Measurements from ENCODE around the gene PRELP. TPM values are rescaled to one million over a fixed set of nuclear protein-coding genes. Genes with fewer than 3 reads are reported as not detected.

PRELP gene
- total and polyA plus RNA-seq, 9 of the 15 experiments (the other 6 are each of a cell fraction or from before 2014, with no cell fraction given): 0.04 TPM; not detected in 8

DNA sequence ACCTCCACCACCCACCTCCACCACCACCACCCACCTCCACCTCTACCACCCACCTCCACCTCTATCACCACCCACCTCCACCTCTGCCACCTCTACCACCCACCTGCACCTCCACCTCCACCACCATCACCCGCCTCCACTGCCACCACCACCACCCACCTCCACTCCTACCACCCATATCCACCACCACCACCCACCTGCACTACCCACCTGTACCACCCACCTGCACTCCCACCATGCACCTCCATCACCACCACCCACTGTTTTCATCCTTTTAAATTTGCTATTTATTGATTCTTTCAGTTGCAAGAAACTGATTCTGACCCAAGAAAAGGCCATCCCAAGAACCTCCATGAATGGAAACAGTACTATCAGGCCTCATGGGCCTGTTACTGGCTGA is 24.7 kb downstream of the PRELP start:
- intact Hi-C loops (cut with micrococcal nuclease): loop anchor here (5.0 kb wide), 1 partner anchor 107 kb away; no protein-coding TSS in a partner anchor
- BruUV-seq (replicated peaks): no TSS peak

More for the DNA sequence above, 24.7 kb downstream of the PRELP start:
- no peak overlapping the region for H3K9ac ChIP-seq (ENCODE audit: insufficient read depth in 1 of 2, low read depth in 2 of 2, low read length in 2 of 2)
- POLR2A ChIA-PET: no interaction called here
- peaks cover 12% of the 10 kb centered on the region; the same call in 1 of the 2 replicates for H4K20me1 ChIP-seq (replicated peaks; ENCODE audit: control insufficient read depth, insufficient read depth, low read length)
- H3K9me3 ChIP-seq (replicated peaks; ENCODE audit: control insufficient read depth, insufficient read depth, low read depth, low read length): no peaks in the 10 kb centered on the region
- no peaks in the 10 kb centered on the region for H3K4me1 ChIP-seq (replicated peaks in 1 of 2; ENCODE audit: control insufficient read depth in 2 of 2, insufficient read depth in 2 of 2, low read length in 2 of 2)
- H3K79me2 ChIP-seq (ENCODE audit: control insufficient read depth, insufficient read depth, low read length): no peaks in the 10 kb centered on the region
- no peaks in the 10 kb centered on the region for H3K36me3 ChIP-seq (ENCODE audit: control insufficient read depth, insufficient read depth, low read length)
- ATAC-seq: no peak
- no peak overlapping the region for H3K4me2 ChIP-seq (ENCODE audit: insufficient read depth, low read length)
- CTCF ChIA-PET (ENCODE audit: low intra/inter-chr PET ratio): no interaction called here
- no peak overlapping the region for H2AFZ ChIP-seq (ENCODE audit: low read depth, low read length)
- no peaks in the 10 kb centered on the region for H3K9me1 ChIP-seq (ENCODE audit: control insufficient read depth, insufficient read depth, low read length)
- no peak overlapping the region for H3K27ac ChIP-seq (ENCODE audit: extremely low read depth, low read depth, low read length)
- H3K27me3 ChIP-seq (ENCODE audit: control insufficient read depth in 2 of 2, insufficient read depth in 2 of 2, low read length in 2 of 2): peaks cover 33 to 72% of the 10 kb centered on the region in 2 experiments; a peak in 4 of 5 replicates
- 0% methylated on average over 1 of the region's 1 CpG for WGBS (ENCODE audit: insufficient coverage, low coverage, missing lambda C conversion rate)
- TF ChIP-seq, protein P1, sequence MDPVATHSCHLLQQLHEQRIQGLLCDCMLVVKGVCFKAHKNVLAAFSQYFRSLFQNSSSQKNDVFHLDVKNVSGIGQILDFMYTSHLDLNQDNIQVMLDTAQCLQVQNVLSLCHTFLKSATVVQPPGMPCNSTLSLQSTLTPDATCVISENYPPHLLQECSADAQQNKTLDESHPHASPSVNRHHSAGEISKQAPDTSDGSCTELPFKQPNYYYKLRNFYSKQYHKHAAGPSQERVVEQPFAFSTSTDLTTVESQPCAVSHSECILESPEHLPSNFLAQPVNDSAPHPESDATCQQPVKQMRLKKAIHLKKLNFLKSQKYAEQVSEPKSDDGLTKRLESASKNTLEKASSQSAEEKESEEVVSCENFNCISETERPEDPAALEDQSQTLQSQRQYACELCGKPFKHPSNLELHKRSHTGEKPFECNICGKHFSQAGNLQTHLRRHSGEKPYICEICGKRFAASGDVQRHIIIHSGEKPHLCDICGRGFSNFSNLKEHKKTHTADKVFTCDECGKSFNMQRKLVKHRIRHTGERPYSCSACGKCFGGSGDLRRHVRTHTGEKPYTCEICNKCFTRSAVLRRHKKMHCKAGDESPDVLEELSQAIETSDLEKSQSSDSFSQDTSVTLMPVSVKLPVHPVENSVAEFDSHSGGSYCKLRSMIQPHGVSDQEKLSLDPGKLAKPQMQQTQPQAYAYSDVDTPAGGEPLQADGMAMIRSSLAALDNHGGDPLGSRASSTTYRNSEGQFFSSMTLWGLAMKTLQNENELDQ (CRISPR knock-in tag; IDR thresholded peaks at IDR 0.05; ENCODE audit: borderline replicate concordance): no peak
- peak; percentile 63 for TF ChIP-seq EGR1 (conservative IDR thresholded peaks at IDR 0.05)
- H3K4me3 ChIP-seq: no peak overlapping the region
- in situ Hi-C loops (cut with MboI): no loop called here
- FAIRE-seq: no peak
- no peak for DNase-seq (ENCODE audit: extremely low read depth in 1 of 4, low spot score in 3 of 4)
